ENCODE results near the gene NANOS2.

NANOS2 gene

GRCh38 chr19:45913874-45914830 is at the start of gene NANOS2:
Gene NANOS2, minus strand, starts transcription at chr19:45914778. Its CDS starts 85 bp downstream, at chr19:45914693.
- peak in 3 of 56 donors; percentile 5 to 39 (median 10) for DNase-seq

GRCh38 chr19:45962021-45962420 is 47.4 kb upstream of the NANOS2 start:
- no peak for DNase-seq

GRCh38 chr19:45960595-45961235 is 46.1 kb upstream of the NANOS2 start:
- DNase-seq: peak in 6 of 56 donors; percentile 9 to 67 (median 16)

- DNase-seq: peak in 1 of 56 donors; percentile 28
These were observed 45.0 kb upstream of the NANOS2 start for GRCh38 chr19:45959517-45960025.

GRCh38 chr19:45958769-45959516 is 44.4 kb upstream of the NANOS2 start:
- no peak for DNase-seq

- no peak for DNase-seq
These were observed 43.7 kb upstream of the NANOS2 start for GRCh38 chr19:45958320-45958719.

- peak in 53 of 56 donors; percentile 17 to 89 (median 71) for DNase-seq
These were observed 41.5 kb upstream of the NANOS2 start for GRCh38 chr19:45955905-45956608.

- peak in 26 of 56 donors; percentile 17 to 54 (median 34) for DNase-seq
These were observed 39.6 kb upstream of the NANOS2 start for GRCh38 chr19:45954156-45954555.

GRCh38 chr19:45953676-45954075 is 39.1 kb upstream of the NANOS2 start:
- no peak for DNase-seq

- DNase-seq: peak in 14 of 56 donors; percentile 7 to 42 (median 22)
These were observed 38.3 kb upstream of the NANOS2 start for GRCh38 chr19:45952686-45953505.

GRCh38 chr19:45952341-45952685 is 37.7 kb upstream of the NANOS2 start:
- no peak for DNase-seq

GRCh38 chr19:45947926-45948325 is 33.3 kb upstream of the NANOS2 start:
- no peak for DNase-seq

- no peak for DNase-seq
These were observed 25.9 kb upstream of the NANOS2 start for GRCh38 chr19:45940515-45940805.

GRCh38 chr19:45939792-45940514 is 25.4 kb upstream of the NANOS2 start:
- DNase-seq: no peak

- no peak for DNase-seq
These were observed 24.2 kb upstream of the NANOS2 start for GRCh38 chr19:45938733-45939319.

GRCh38 chr19:45935267-45935666 is 20.7 kb upstream of the NANOS2 start:
- DNase-seq: no peak

GRCh38 chr19:45934551-45935230 is 20.1 kb upstream of the NANOS2 start:
- DNase-seq: no peak

GRCh38 chr19:45933759-45934158 is 19.2 kb upstream of the NANOS2 start:
- peak in 1 of 56 donors; percentile 10 for DNase-seq
